ENCODE measurements around the gene CABLES1. TPM values are rescaled to one million over a fixed set of nuclear protein-coding genes. Genes with fewer than 3 reads are reported as not detected.

CABLES1 gene
- total RNA-seq, 1 experiment from 2014 or later: 29.5 TPM

GRCh38 chr18:23196119-23197007 lies 61.1 kb downstream of the CABLES1 start:
- ChIA-PET POLR2A (no interaction called here), CTCF (interaction anchor here (0.6 to 1.0 kb wide), 2 partner anchors 10 to 64 kb away, joined by 3 to 4 read pairs; no protein-coding TSS in a partner anchor)
- H3K36me3 ChIP-seq (ENCODE audit: control insufficient read depth, insufficient read depth, low read length): peaks cover 2% of the 10 kb centered on the region
- no peaks in the 10 kb centered on the region for H3K27me3 ChIP-seq (replicated peaks; ENCODE audit: control insufficient read depth, insufficient read depth, low read length)
- no peak overlapping the region for H3K4me3 Mint-ChIP-seq (ENCODE audit: unreplicated experiment)
- no peaks in the 10 kb centered on the region for H3K27me3 Mint-ChIP-seq (ENCODE audit: insufficient read depth, unreplicated experiment)
- DNase-seq: peak; percentile 68 to 74
- peak overlapping the region; percentile 51 for H3K27ac Mint-ChIP-seq (ENCODE audit: unreplicated experiment)
- H3K4me3 ChIP-seq (ENCODE audit: low read depth, low read length): no peak overlapping the region
- no peaks in the 10 kb centered on the region for H3K9me3 ChIP-seq
- peaks cover 26% of the 10 kb centered on the region for H3K4me1 Mint-ChIP-seq (ENCODE audit: low read depth, unreplicated experiment)
- intact Hi-C loops (cut with micrococcal nuclease; ENCODE audit: unreplicated experiment): loop anchor here (5.0 kb wide), 1 partner anchor 54 kb away; no protein-coding TSS in a partner anchor
- H3K36me3 Mint-ChIP-seq (ENCODE audit: insufficient read depth, unreplicated experiment): peaks cover 49% of the 10 kb centered on the region
- BruUV-seq (replicated peaks): no TSS peak
- TF ChIP-seq CTCF (IDR thresholded peaks at IDR 0.05; ENCODE audit: insufficient read depth in 1 of 2, low read depth in 1 of 2, low read length in 1 of 2, severe bottlenecking in 1 of 2, unreplicated experiment in 1 of 2): no peak
- no peaks in the 10 kb centered on the region for H3K9me3 Mint-ChIP-seq (ENCODE audit: unreplicated experiment)
- H3K4me1 ChIP-seq: peaks cover 16% of the 10 kb centered on the region

GRCh38 chr18:23198217-23198845 lies 63.0 kb downstream of the CABLES1 start:
- intact Hi-C loops (cut with micrococcal nuclease; ENCODE audit: unreplicated experiment): loop anchor here (5.0 kb wide), 1 partner anchor 56 kb away; no protein-coding TSS in a partner anchor
- Histone ChIP-seq H3K4me3 (ENCODE audit: low read depth, low read length) (no peak overlapping the region), H3K27me3 (replicated peaks; ENCODE audit: control insufficient read depth, insufficient read depth, low read length) (no peaks in the 10 kb centered on the region), H3K9me3 (no peaks in the 10 kb centered on the region), H3K4me1 (peaks cover 16% of the 10 kb centered on the region), H3K36me3 (ENCODE audit: control insufficient read depth, insufficient read depth, low read length) (no peaks in the 10 kb centered on the region; the same call in 1 of the 2 replicates)
- DNase-seq: no peak
- Mint-ChIP-seq H3K36me3 (ENCODE audit: insufficient read depth, unreplicated experiment) (peaks cover 61% of the 10 kb centered on the region), H3K9me3 (ENCODE audit: unreplicated experiment) (no peaks in the 10 kb centered on the region), H3K27me3 (ENCODE audit: insufficient read depth, unreplicated experiment) (no peaks in the 10 kb centered on the region), H3K27ac (ENCODE audit: unreplicated experiment) (no peak overlapping the region), H3K4me1 (ENCODE audit: low read depth, unreplicated experiment) (peaks cover 32% of the 10 kb centered on the region), H3K4me3 (ENCODE audit: unreplicated experiment) (no peak overlapping the region)
- POLR2A ChIA-PET: no interaction called here
- BruUV-seq (replicated peaks): TSS peak; percentile 3
- CTCF ChIA-PET: no interaction called here
- no peak for TF ChIP-seq CTCF (IDR thresholded peaks at IDR 0.05; ENCODE audit: insufficient read depth in 1 of 2, low read depth in 1 of 2, low read length in 1 of 2, severe bottlenecking in 1 of 2, unreplicated experiment in 1 of 2)

GRCh38 chr18:23200756-23201155 lies 65.5 kb downstream of the CABLES1 start:
- CTCF ChIA-PET: interaction anchor here (0.8 kb wide), 1 partner anchor 11 kb away, joined by 5 read pairs; no protein-coding TSS in a partner anchor

More at GRCh38 chr18:23200756-23201155, 65.5 kb downstream of the CABLES1 start:
- H3K27ac Mint-ChIP-seq (ENCODE audit: unreplicated experiment): peak overlapping the region; percentile 52
- peaks cover 2% of the 10 kb centered on the region for H3K36me3 ChIP-seq (ENCODE audit: control insufficient read depth, insufficient read depth, low read length)
- no peaks in the 10 kb centered on the region for H3K9me3 ChIP-seq
- DNase-seq: peak; percentile 63 to 71
- no peak overlapping the region for H3K4me3 ChIP-seq (ENCODE audit: low read depth, low read length)
- no peak for TF ChIP-seq CTCF (IDR thresholded peaks at IDR 0.05; ENCODE audit: insufficient read depth in 1 of 2, low read depth in 1 of 2, low read length in 1 of 2, severe bottlenecking in 1 of 2, unreplicated experiment in 1 of 2)
- H3K4me1 Mint-ChIP-seq (ENCODE audit: low read depth, unreplicated experiment): peaks cover 28% of the 10 kb centered on the region
- intact Hi-C loops (cut with micrococcal nuclease; ENCODE audit: unreplicated experiment): no loop called here
- peaks cover 58% of the 10 kb centered on the region for H3K36me3 Mint-ChIP-seq (ENCODE audit: insufficient read depth, unreplicated experiment)
- H3K4me3 Mint-ChIP-seq (ENCODE audit: unreplicated experiment): no peak overlapping the region
- BruUV-seq (replicated peaks): no TSS peak
- H3K27me3 Mint-ChIP-seq (ENCODE audit: insufficient read depth, unreplicated experiment): no peaks in the 10 kb centered on the region
- H3K9me3 Mint-ChIP-seq (ENCODE audit: unreplicated experiment): no peaks in the 10 kb centered on the region
- peaks cover 16% of the 10 kb centered on the region for H3K4me1 ChIP-seq
- POLR2A ChIA-PET: interaction anchor here (0.5 kb wide), 1 partner anchor 64 kb away, joined by 3 read pairs; no protein-coding TSS in a partner anchor
- H3K27me3 ChIP-seq (replicated peaks; ENCODE audit: control insufficient read depth, insufficient read depth, low read length): no peaks in the 10 kb centered on the region
